ENCODE results near the gene GMEB1. TPM values are rescaled to one million over a fixed set of nuclear protein-coding genes. Genes with fewer than 3 reads are reported as not detected.
"Not testable (repeated sequence)": the region's sequence is repeated elsewhere in the genome, so short reads cannot be mapped to it uniquely, and the experiment has no call there.

The GMEB1 gene
- polyA plus RNA-seq, 1 donor (not counting 4 experiments of a cell fraction or from before 2014, with no cell fraction given): 6.0 TPM

DNA sequence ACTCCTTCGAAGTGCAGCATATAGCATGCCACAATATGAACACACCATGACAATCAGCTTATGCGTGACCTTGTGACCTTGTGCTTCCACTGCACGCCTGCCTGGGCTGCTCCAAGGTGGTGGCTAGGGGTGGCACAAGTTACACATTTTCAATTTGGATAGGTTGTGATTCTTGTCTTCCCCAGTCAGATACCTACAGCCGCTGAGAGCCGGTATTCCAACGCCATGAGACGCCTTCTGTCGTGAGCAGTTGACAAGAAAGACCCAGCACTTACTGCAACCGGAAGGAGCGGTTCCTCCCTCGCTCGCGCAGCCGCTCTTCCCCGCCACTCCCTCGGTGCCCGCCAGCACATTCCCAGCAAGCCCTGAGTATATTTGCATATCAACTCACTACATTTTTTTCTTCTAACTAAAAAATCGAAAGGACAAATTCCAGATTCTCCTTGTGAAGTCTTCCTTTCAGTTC, 20.5 kb upstream of the GMEB1 start:
- dilution Hi-C loops (cut with MboI; ENCODE audit: extremely low pct_ligation_motif_present, low sequenced_read_pairs): no loop called here
- TF ChIP-seq, protein P1, sequence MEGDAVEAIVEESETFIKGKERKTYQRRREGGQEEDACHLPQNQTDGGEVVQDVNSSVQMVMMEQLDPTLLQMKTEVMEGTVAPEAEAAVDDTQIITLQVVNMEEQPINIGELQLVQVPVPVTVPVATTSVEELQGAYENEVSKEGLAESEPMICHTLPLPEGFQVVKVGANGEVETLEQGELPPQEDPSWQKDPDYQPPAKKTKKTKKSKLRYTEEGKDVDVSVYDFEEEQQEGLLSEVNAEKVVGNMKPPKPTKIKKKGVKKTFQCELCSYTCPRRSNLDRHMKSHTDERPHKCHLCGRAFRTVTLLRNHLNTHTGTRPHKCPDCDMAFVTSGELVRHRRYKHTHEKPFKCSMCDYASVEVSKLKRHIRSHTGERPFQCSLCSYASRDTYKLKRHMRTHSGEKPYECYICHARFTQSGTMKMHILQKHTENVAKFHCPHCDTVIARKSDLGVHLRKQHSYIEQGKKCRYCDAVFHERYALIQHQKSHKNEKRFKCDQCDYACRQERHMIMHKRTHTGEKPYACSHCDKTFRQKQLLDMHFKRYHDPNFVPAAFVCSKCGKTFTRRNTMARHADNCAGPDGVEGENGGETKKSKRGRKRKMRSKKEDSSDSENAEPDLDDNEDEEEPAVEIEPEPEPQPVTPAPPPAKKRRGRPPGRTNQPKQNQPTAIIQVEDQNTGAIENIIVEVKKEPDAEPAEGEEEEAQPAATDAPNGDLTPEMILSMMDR (optimal IDR thresholded peaks at IDR 0.05 in 1 of 3, IDR thresholded peaks at IDR 0.05 in 1 of 3, conservative IDR thresholded peaks at IDR 0.05 in 1 of 3; ENCODE audit: extremely low read depth in 1 of 3, insufficient read depth in 2 of 3, low read length in 3 of 3): no peak
- TF ChIP-seq EZH2 (IDR thresholded peaks at IDR 0.05; ENCODE audit: low read length): no peak
- DNase-seq (ENCODE audit: low read depth, low spot score) (no peak), FAIRE-seq (peak; percentile 65)
- peak overlapping the region; percentile 72 for H2AFZ ChIP-seq (ENCODE audit: control insufficient read depth, low read length)
- H3K4me1 ChIP-seq (ENCODE audit: control insufficient read depth, extremely low read depth, insufficient read depth, low read length): peaks cover 11% of the 10 kb centered on the region
- H3K27me3 ChIP-seq (ENCODE audit: control insufficient read depth, extremely low read depth, insufficient read depth, low read length): no peaks in the 10 kb centered on the region
- no peaks in the 10 kb centered on the region for H4K20me1 ChIP-seq (ENCODE audit: control insufficient read depth, extremely low read depth, insufficient read depth, low read length)
- no peaks in the 10 kb centered on the region for H3K9me1 ChIP-seq (ENCODE audit: control insufficient read depth, extremely low read depth, insufficient read depth, low read length)
- peak overlapping the region; percentile 94 for H3K4me2 ChIP-seq (ENCODE audit: control insufficient read depth, extremely low read depth, insufficient read depth, low read depth, low read length)
- H3K9me3 ChIP-seq (ENCODE audit: control insufficient read depth, low read depth, low read length): no peaks in the 10 kb centered on the region
- H3K4me3 ChIP-seq (ENCODE audit: control insufficient read depth in 2 of 3, extremely low read depth in 1 of 3, insufficient read depth in 2 of 3, low read depth in 1 of 3, low read length in 3 of 3): peak overlapping the region; percentile 34 to 69 (median 52)
- H3K36me3 ChIP-seq (ENCODE audit: control insufficient read depth in 2 of 2, extremely low read depth in 1 of 2, insufficient read depth in 2 of 2, low read length in 2 of 2): no peaks in the 10 kb centered on the region
- H3K9ac ChIP-seq (ENCODE audit: control insufficient read depth, extremely low read depth, insufficient read depth, low read length): peak overlapping the region; percentile 92
- no peaks in the 10 kb centered on the region for H3K79me2 ChIP-seq (ENCODE audit: control insufficient read depth, insufficient read depth, low read length)
- H3K27ac ChIP-seq (ENCODE audit: control insufficient read depth, insufficient read depth, low read length): peak overlapping the region; percentile 100

DNA sequence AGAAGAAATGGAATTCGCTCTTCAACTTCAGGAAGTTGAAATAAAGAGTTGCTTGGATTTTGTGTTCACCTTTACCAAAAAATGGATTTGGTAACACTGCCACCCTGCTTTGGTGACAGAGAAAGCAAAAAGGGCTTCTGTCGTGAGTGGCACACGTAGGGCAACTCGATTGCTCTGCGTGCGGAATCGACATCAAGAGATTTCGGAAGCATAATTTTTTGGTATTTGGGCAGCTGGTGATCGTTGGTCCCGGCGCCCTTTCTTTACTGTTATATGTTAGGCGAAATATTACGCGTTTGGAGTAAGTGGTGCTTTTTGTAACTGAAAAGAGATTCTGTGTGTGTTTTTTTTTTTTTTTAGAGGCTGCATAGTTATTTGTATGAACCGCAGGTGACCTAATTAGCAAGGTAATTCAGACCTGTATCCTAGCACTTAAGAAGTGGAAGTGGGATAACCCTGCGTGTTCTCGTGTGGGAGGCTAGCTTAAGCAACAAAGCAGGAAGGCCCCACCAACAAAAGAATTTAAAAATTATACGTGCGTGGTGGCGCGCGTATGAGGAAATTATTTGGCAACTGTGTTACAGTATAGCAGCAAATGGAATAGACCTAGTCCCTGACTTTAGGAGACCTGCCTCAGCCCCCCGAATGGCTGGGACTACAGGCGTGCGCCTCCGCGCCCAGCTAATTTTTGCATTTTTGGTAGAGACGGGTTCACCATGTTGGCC, 19.9 kb upstream of the GMEB1 start, which contains the start of gene RNU11:
Gene RNU11 (plus strand): TSS at position 127 of the 725 bp plus-strand sequence.
- peak within 1 kb of the TSS; percentile 34 to 69 (median 52) for H3K4me3 ChIP-seq (ENCODE audit: control insufficient read depth in 2 of 3, extremely low read depth in 1 of 3, insufficient read depth in 2 of 3, low read depth in 1 of 3, low read length in 3 of 3)
- H3K36me3 ChIP-seq (ENCODE audit: control insufficient read depth in 2 of 2, extremely low read depth in 1 of 2, insufficient read depth in 2 of 2, low read length in 2 of 2): no peaks in the 10 kb centered on the region
- no peaks in the 10 kb centered on the region for H4K20me1 ChIP-seq (ENCODE audit: control insufficient read depth, extremely low read depth, insufficient read depth, low read length)
- H3K79me2 ChIP-seq (ENCODE audit: control insufficient read depth, insufficient read depth, low read length): no peaks in the 10 kb centered on the region
- peak; percentile 83 for DNase-seq (ENCODE audit: low read depth, low spot score)
- TF ChIP-seq, protein P1 (optimal IDR thresholded peaks at IDR 0.05 in 1 of 3, IDR thresholded peaks at IDR 0.05 in 1 of 3, conservative IDR thresholded peaks at IDR 0.05 in 1 of 3; ENCODE audit: extremely low read depth in 1 of 3, insufficient read depth in 2 of 3, low read length in 3 of 3): peak in 1 of 3 experiments; percentile 9
- TF ChIP-seq EZH2 (IDR thresholded peaks at IDR 0.05; ENCODE audit: low read length): no peak
- no peaks in the 10 kb centered on the region for H3K9me3 ChIP-seq (ENCODE audit: control insufficient read depth, low read depth, low read length)
- peak within 1 kb of the TSS; percentile 94 for H3K4me2 ChIP-seq (ENCODE audit: control insufficient read depth, extremely low read depth, insufficient read depth, low read depth, low read length)
- H2AFZ ChIP-seq (ENCODE audit: control insufficient read depth, low read length): peak within 1 kb of the TSS; percentile 72
- H3K27ac ChIP-seq (ENCODE audit: control insufficient read depth, insufficient read depth, low read length): peak within 1 kb of the TSS; percentile 100
- H3K27me3 ChIP-seq (ENCODE audit: control insufficient read depth, extremely low read depth, insufficient read depth, low read length): no peaks in the 10 kb centered on the region
- peaks cover 11% of the 10 kb centered on the region for H3K4me1 ChIP-seq (ENCODE audit: control insufficient read depth, extremely low read depth, insufficient read depth, low read length)
- peak within 1 kb of the TSS; percentile 92 for H3K9ac ChIP-seq (ENCODE audit: control insufficient read depth, extremely low read depth, insufficient read depth, low read length)
- H3K9me1 ChIP-seq (ENCODE audit: control insufficient read depth, extremely low read depth, insufficient read depth, low read length): no peaks in the 10 kb centered on the region
- dilution Hi-C loops (cut with MboI; ENCODE audit: extremely low pct_ligation_motif_present, low sequenced_read_pairs): no loop called here
- no peak for FAIRE-seq

DNA sequence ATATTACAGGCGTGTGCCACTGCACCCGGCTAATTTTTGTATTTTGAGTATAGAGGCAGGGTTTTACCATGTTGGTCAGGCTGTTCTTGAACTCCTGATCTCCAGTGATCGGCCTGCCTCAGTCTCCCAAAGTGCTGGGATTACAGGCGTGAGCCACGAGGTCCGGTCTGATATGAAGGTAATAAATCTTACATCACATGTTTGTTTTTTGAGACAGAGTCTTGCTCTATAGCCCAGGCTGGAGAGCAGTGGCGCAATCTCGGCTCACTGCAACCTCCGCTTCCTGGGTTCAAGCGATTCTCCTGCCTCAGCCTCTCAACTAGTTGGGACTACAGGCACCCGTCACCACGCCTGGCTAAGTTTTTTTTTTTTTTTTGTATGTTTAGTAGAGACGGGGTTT, 15.5 kb upstream of the GMEB1 start:
- H3K4me3 ChIP-seq (ENCODE audit: control insufficient read depth in 2 of 3, extremely low read depth in 1 of 3, insufficient read depth in 2 of 3, low read depth in 1 of 3, low read length in 3 of 3); H3K4me1 ChIP-seq (ENCODE audit: control insufficient read depth, extremely low read depth, insufficient read depth, low read length); H3K79me2 ChIP-seq (ENCODE audit: control insufficient read depth, insufficient read depth, low read length); H3K36me3 ChIP-seq (ENCODE audit: control insufficient read depth in 2 of 2, extremely low read depth in 1 of 2, insufficient read depth in 2 of 2, low read length in 2 of 2); H3K4me2 ChIP-seq (ENCODE audit: control insufficient read depth, extremely low read depth, insufficient read depth, low read depth, low read length); DNase-seq (ENCODE audit: low read depth, low spot score); H2AFZ ChIP-seq (ENCODE audit: control insufficient read depth, low read length); H4K20me1 ChIP-seq (ENCODE audit: control insufficient read depth, extremely low read depth, insufficient read depth, low read length); H3K27me3 ChIP-seq (ENCODE audit: control insufficient read depth, extremely low read depth, insufficient read depth, low read length); H3K27ac ChIP-seq (ENCODE audit: control insufficient read depth, insufficient read depth, low read length); dilution Hi-C loops (cut with MboI; ENCODE audit: extremely low pct_ligation_motif_present, low sequenced_read_pairs); FAIRE-seq; H3K9me3 ChIP-seq (ENCODE audit: control insufficient read depth, low read depth, low read length); H3K9me1 ChIP-seq (ENCODE audit: control insufficient read depth, extremely low read depth, insufficient read depth, low read length); H3K9ac ChIP-seq (ENCODE audit: control insufficient read depth, extremely low read depth, insufficient read depth, low read length): not testable (repeated sequence)
